Measurements from ENCODE around the gene TGFBR3.

The TGFBR3 gene

DNA sequence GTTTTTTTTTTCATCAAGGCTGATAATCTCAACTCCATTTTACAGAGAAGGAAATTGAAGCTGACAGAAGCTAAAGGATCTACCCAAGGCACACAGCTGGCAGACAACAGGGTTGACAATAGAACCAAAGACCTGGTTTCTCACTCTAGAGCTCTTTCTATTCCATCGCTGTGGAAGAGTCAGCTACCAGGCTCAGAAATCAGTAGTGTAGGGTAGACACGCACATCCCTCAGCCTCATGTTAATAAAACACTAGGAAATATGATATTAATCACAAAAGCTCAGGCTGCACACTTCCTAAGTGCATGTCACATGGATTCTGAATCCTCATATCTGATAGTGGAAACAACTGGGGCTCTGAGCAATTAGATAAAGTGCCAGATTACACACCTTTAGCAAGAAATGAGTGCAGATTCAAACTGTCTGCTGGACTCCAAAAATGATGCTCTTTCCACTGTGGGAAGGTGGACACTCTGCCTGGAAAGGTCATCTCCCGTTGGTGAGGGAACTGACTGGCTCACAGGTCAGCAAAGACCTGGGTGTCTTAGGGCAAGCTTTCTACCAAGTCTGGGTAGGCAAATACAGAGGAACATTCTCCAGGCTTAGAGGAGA lies 139.1 kb downstream of the TGFBR3 start:
- H3K27ac Mint-ChIP-seq = peak overlapping the region in 2 of 3 experiments; percentile 85 to 91
- H3K4me3 Mint-ChIP-seq = no peak overlapping the region
- peaks cover 68% of the 10 kb centered on the region for H3K4me1 Mint-ChIP-seq
- peaks cover 19% of the 10 kb centered on the region for H3K9me3 Mint-ChIP-seq
- no peaks in the 10 kb centered on the region for H3K27me3 Mint-ChIP-seq (ENCODE audit: low read depth)
- TF ChIP-seq, protein P1, sequence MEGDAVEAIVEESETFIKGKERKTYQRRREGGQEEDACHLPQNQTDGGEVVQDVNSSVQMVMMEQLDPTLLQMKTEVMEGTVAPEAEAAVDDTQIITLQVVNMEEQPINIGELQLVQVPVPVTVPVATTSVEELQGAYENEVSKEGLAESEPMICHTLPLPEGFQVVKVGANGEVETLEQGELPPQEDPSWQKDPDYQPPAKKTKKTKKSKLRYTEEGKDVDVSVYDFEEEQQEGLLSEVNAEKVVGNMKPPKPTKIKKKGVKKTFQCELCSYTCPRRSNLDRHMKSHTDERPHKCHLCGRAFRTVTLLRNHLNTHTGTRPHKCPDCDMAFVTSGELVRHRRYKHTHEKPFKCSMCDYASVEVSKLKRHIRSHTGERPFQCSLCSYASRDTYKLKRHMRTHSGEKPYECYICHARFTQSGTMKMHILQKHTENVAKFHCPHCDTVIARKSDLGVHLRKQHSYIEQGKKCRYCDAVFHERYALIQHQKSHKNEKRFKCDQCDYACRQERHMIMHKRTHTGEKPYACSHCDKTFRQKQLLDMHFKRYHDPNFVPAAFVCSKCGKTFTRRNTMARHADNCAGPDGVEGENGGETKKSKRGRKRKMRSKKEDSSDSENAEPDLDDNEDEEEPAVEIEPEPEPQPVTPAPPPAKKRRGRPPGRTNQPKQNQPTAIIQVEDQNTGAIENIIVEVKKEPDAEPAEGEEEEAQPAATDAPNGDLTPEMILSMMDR (IDR thresholded peaks at IDR 0.05; ENCODE audit: unreplicated experiment in 3 of 3) = no peak
- peaks cover 57% of the 10 kb centered on the region for H3K36me3 Mint-ChIP-seq (ENCODE audit: low read depth)

GRCh38 chr1:91745640-91746373 lies 140.1 kb downstream of the TGFBR3 start:
- Mint-ChIP-seq H3K9me3 (peaks cover 19% of the 10 kb centered on the region), H3K4me3 (peak overlapping the region in 1 of 3 experiments; percentile 5), H3K27ac (peak overlapping the region; percentile 85 to 91 (median 89)), H3K27me3 (ENCODE audit: low read depth) (no peaks in the 10 kb centered on the region), H3K4me1 (peaks cover 68% of the 10 kb centered on the region), H3K36me3 (ENCODE audit: low read depth) (peaks cover 64% of the 10 kb centered on the region)
- TF ChIP-seq, protein P1 (IDR thresholded peaks at IDR 0.05; ENCODE audit: unreplicated experiment in 3 of 3) = no peak

DNA sequence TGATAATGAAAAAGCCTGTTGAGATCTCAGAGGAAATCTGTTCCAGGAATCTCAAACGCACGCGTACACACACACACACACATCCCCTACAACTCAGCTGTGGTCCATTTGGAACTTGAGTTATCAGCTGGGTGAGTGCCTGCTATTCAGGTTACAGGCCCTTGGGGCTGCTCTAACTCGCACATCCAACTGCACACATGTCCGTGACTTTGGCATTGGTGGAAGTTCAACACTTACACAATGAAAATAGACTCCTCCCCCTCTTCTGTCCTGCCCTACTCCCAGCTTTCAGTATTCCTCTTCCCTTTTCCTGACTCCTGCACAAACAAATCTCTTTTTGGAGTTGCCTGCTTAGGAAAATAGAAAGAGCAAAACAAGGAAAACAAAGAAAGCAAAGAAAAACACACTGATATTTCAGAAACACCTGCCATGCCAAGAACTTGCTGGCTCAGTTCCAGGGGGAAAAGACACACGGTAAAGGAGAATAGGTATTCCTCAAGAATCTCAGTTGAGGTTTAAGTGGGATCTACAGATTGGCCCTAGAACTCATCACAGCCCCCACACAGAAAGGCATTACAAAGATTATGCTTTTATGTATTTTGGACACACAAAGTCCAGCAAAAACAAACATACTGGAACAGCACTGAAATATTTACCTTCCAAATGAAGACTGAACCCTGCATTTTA lies 140.9 kb downstream of the TGFBR3 start:
- Mint-ChIP-seq H3K4me1 (peaks cover 63% of the 10 kb centered on the region), H3K27ac (peak overlapping the region; percentile 85 to 91 (median 89)), H3K36me3 (ENCODE audit: low read depth) (peaks cover 67% of the 10 kb centered on the region), H3K4me3 (peak overlapping the region; percentile 1 to 5 (median 3)), H3K9me3 (peaks cover 19% of the 10 kb centered on the region), H3K27me3 (ENCODE audit: low read depth) (no peaks in the 10 kb centered on the region)
- TF ChIP-seq, protein P1 (IDR thresholded peaks at IDR 0.05; ENCODE audit: unreplicated experiment in 3 of 3) = no peak

DNA sequence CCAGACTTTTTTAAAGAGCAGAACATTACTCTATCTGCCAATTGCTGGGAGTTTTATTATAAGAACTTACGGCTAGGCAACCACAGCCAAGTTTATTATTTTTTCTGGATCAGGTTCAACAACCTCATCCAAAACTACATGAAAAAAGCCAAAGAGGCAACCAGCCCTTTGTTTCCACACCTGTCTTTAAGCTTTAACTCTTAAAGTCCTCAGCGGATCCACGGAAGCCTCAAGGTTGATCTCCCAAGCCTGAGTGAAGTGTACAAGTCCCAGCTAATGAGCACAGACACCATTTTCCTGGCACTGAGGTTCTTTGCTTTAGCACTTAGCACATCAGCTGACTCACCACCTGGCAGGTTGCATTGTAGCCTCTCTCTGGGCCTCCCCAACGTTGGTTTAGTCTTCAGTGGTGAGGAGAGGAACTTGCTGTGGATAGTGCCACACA lies 143.1 kb downstream of the TGFBR3 start:
- H3K9me3 Mint-ChIP-seq = peaks cover 16% of the 10 kb centered on the region
- no peaks in the 10 kb centered on the region for H3K27me3 Mint-ChIP-seq (ENCODE audit: low read depth)
- peak overlapping the region; percentile 89 to 96 (median 93) for H3K27ac Mint-ChIP-seq
- peaks cover 65% of the 10 kb centered on the region for H3K36me3 Mint-ChIP-seq (ENCODE audit: low read depth)
- TF ChIP-seq, protein P1 (IDR thresholded peaks at IDR 0.05; ENCODE audit: unreplicated experiment in 3 of 3) = no peak
- peak overlapping the region in 2 of 3 experiments; percentile 27 to 50 for H3K4me3 Mint-ChIP-seq
- H3K4me1 Mint-ChIP-seq = peaks cover 61% of the 10 kb centered on the region

- Mint-ChIP-seq H3K9me3 (peaks cover 9% of the 10 kb centered on the region), H3K27me3 (ENCODE audit: low read depth) (no peaks in the 10 kb centered on the region), H3K4me3 (no peak overlapping the region), H3K27ac (peak overlapping the region; percentile 89 to 96 (median 93)), H3K36me3 (ENCODE audit: low read depth) (peaks cover 60% of the 10 kb centered on the region), H3K4me1 (peaks cover 66% of the 10 kb centered on the region)
- TF ChIP-seq, protein P1 (IDR thresholded peaks at IDR 0.05; ENCODE audit: unreplicated experiment in 3 of 3) = no peak
Measured at GRCh38 chr1:91741906-91742305, 144.0 kb downstream of the TGFBR3 start.

All from nephron (organoid).